Body of pancreas (tissue), 4 donors: ENCODE data around the gene WFS1. TPM values are rescaled to one million over a fixed set of nuclear protein-coding genes. Genes with fewer than 3 reads are reported as not detected.
A peak's percentile ranks its signal among the peaks of the same experiment; 100 is the strongest.

Experiments
- ATAC-seq: fragments of 150-250 bp; one replicate; pipeline ENCODE4 v1.9.1; 2016
- DNase-seq, 4 donors: peaks; one replicate each; pipeline ENCODE4 v3.0.0-alpha.2; 2019
- H3K27ac ChIP-seq, 4 donors: fragments of 200-600 bp; sonication (generic); 1 replicate in 3 of 4; 2 replicates in 1 of 4; pipeline versions ENCODE4 v1.5.1 to v1.6.1; 2016 to 2019; ENCODE audit warnings: mild to moderate bottlenecking in 1 of 4, mixed read lengths in 1 of 4, moderate library complexity in 1 of 4
- H3K27me3 ChIP-seq, 2 donors: fragments of 200-600 bp; sonication (generic); one replicate each; pipeline ENCODE4 v1.6.0; 2016; ENCODE audit warnings: mild to moderate bottlenecking in 1 of 2
- H3K36me3 ChIP-seq, 2 donors: fragments of 200-600 bp; sonication (generic); replicated peaks in 1 of 2; 2 replicates each; pipeline ENCODE4 v1.5.1; 2016; ENCODE audit warnings: low read depth in 2 of 2; ENCODE audit not compliant: insufficient read depth in 1 of 2
- H3K4me1 ChIP-seq: fragments of 200-600 bp; sonication (generic); one replicate; pipeline ENCODE4 v1.6.0; 2016
- H3K4me3 ChIP-seq, 2 donors: fragments of 200-600 bp; sonication (generic); 1 replicate in 1 of 2; 2 replicates in 1 of 2; pipeline ENCODE4 v1.5.1; 2016 to 2019
- H3K9me3 ChIP-seq, 3 donors: fragments of 200-600 bp; sonication (generic); 1 replicate in 2 of 3; 2 replicates in 1 of 3; pipeline ENCODE4 v1.5.1; 2016
- POLR2A ChIP-seq, 3 donors: fragments of 450-650 bp; IDR thresholded peaks; one replicate each; pipeline ENCODE4 v1.6.1; 2016; ENCODE audit warnings: antibody characterized with exemption in 3 of 3, mild to moderate bottlenecking in 2 of 3
- WGBS, 2 donors: methylation state at CpG; one replicate each; pipeline ENCODE4 v1.1.5; 2017; 5-methylcytosine and 5-hydroxymethylcytosine counted together
- intact Hi-C: fragments of 100-400 bp; cut with DNase I; formaldehyde crosslinking; loops from one replicate; pipeline ENCODE4 v1.15.1; 2023
- total RNA-seq, 2 donors: library from RNA; depleted of rRNA; stranded (reverse); fragments of >200 nt; gene quantifications; one replicate each; pipeline ENCODE4 v1.1.0, GENCODE V29; 2016
- TF ChIP-seq, protein P1 (sequence below), 7 experiments: fragments of 450-650 bp in 4 of 7; fragments of 200-600 bp in 3 of 7; sonication (generic) in 3 of 7; IDR thresholded peaks; one replicate each; pipeline ENCODE4 v1.5.1; 2016 to 2019; ENCODE audit warnings: antibody characterized with exemption in 7 of 7

The WFS1 gene
- total RNA-seq, 2 donors from 2014 or later: 18.4 to 31.6 TPM

DNA sequence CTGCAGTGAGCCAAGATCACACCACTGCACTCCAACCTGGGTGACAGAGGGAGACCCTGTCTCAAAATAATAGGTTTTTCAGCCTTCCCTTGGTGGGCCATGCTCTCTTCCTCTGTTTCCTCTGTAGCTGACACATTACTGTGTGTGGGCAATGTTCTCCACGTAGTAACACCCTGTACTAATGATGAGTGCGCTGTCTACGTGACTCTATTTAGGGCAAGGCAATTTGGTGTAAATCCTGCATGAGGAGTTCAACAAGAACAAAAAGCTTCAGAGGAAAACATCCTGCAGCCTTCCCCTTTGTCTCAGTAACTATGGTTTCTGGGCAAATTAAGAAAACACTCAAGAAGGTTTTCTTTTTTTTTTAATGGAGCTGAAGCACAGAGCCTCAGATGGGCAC lies 44.9 kb upstream of the WFS1 start:
- ATAC-seq (no peak), DNase-seq (peak in 1 of 4 donors; percentile 8)
- Histone ChIP-seq H3K4me1 (no peaks in the 10 kb centered on the region), H3K9me3 (no peaks in the 10 kb centered on the region), H3K4me3 (no peak overlapping the region), H3K27me3 (peaks cover 0 to 11% of the 10 kb centered on the region in 2 donors), H3K36me3 (no peaks in the 10 kb centered on the region), H3K27ac (no peak overlapping the region)
- 65 to 75% methylated on average over 3 of the region's 3 CpGs for WGBS, 2 donors
- TF ChIP-seq, protein P1, sequence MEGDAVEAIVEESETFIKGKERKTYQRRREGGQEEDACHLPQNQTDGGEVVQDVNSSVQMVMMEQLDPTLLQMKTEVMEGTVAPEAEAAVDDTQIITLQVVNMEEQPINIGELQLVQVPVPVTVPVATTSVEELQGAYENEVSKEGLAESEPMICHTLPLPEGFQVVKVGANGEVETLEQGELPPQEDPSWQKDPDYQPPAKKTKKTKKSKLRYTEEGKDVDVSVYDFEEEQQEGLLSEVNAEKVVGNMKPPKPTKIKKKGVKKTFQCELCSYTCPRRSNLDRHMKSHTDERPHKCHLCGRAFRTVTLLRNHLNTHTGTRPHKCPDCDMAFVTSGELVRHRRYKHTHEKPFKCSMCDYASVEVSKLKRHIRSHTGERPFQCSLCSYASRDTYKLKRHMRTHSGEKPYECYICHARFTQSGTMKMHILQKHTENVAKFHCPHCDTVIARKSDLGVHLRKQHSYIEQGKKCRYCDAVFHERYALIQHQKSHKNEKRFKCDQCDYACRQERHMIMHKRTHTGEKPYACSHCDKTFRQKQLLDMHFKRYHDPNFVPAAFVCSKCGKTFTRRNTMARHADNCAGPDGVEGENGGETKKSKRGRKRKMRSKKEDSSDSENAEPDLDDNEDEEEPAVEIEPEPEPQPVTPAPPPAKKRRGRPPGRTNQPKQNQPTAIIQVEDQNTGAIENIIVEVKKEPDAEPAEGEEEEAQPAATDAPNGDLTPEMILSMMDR (IDR thresholded peaks at IDR 0.05): no peak
- no peak for TF ChIP-seq POLR2A (IDR thresholded peaks at IDR 0.05)
- intact Hi-C loops: no loop called here

- 37 to 42% methylated on average over 7 of the region's 7 CpGs for WGBS, 2 donors
- DNase-seq (no peak), ATAC-seq (no peak)
- Histone ChIP-seq H3K4me3 (no peak overlapping the region), H3K27me3 (peaks cover 0 to 11% of the 10 kb centered on the region in 2 donors), H3K36me3 (no peaks in the 10 kb centered on the region), H3K4me1 (no peaks in the 10 kb centered on the region), H3K27ac (no peak overlapping the region), H3K9me3 (no peaks in the 10 kb centered on the region)
- TF ChIP-seq, protein P1 (IDR thresholded peaks at IDR 0.05): no peak
- TF ChIP-seq POLR2A (IDR thresholded peaks at IDR 0.05): no peak
- intact Hi-C loops: no loop called here
Measured at GRCh38 chr4:6225469-6225868, 44.2 kb upstream of the WFS1 start.

GRCh38 chr4:6226506-6226905 lies 43.1 kb upstream of the WFS1 start:
- H3K4me1 ChIP-seq: no peaks in the 10 kb centered on the region
- H3K9me3 ChIP-seq: no peaks in the 10 kb centered on the region
- TF ChIP-seq, protein P1 (IDR thresholded peaks at IDR 0.05): no peak
- TF ChIP-seq POLR2A (IDR thresholded peaks at IDR 0.05): no peak
- 71 to 75% methylated on average over 3 to 7 of the region's 7 CpGs for WGBS, 2 donors
- H3K27me3 ChIP-seq: peaks cover 0 to 6% of the 10 kb centered on the region in 2 donors
- ATAC-seq: no peak
- intact Hi-C loops: no loop called here
- H3K36me3 ChIP-seq: no peaks in the 10 kb centered on the region
- no peak overlapping the region for H3K27ac ChIP-seq
- DNase-seq: no peak
- H3K4me3 ChIP-seq: no peak overlapping the region

DNA sequence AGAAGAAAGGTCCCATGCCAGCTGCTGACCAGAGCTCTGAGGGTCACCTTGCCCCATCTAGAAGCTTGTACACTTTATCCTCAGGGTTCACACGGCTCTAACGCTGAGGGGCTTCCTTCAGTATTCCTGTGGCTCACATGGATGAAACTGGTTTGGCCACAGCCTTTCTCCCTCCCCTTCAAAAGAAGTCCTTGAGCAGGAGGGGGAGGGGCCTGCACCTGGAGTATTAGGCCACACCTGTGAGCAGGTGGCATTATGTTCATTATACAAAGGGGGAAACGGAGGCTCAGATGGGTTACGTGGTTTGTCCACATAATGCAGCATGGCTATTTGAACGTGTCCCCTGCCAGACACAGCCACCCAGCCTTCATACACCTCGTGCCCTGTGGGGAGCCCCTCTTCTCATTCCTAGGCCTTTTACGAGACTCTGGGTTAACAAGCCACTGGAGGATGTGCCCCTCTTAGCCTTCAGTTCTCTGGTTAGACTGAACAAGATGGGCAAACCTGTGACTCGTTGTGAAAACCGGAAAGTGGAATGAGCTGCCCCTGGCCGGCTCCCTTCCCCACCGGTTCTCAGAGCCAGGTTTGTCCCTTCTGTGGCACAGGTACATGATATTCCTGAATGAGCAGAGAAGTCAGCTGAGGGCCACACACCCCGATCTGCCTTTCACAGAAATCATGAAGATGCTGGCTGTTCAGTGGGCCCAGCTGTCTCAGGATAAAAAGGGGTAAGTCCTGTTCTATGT lies 42.1 kb upstream of the WFS1 start:
- Histone ChIP-seq H3K4me1 (no peaks in the 10 kb centered on the region), H3K4me3 (no peak overlapping the region), H3K36me3 (no peaks in the 10 kb centered on the region), H3K27ac (no peak overlapping the region), H3K9me3 (no peaks in the 10 kb centered on the region), H3K27me3 (peaks cover 0 to 1% of the 10 kb centered on the region in 2 donors)
- WGBS, 2 donors: 54 to 67% methylated on average over 5 to 12 of the region's 12 CpGs
- DNase-seq (no peak), ATAC-seq (no peak)
- TF ChIP-seq, protein P1 (IDR thresholded peaks at IDR 0.05): no peak
- TF ChIP-seq POLR2A (IDR thresholded peaks at IDR 0.05): no peak
- intact Hi-C loops: no loop called here
